Measurements from ENCODE around the gene KAZALD1.

KAZALD1 gene

DNA sequence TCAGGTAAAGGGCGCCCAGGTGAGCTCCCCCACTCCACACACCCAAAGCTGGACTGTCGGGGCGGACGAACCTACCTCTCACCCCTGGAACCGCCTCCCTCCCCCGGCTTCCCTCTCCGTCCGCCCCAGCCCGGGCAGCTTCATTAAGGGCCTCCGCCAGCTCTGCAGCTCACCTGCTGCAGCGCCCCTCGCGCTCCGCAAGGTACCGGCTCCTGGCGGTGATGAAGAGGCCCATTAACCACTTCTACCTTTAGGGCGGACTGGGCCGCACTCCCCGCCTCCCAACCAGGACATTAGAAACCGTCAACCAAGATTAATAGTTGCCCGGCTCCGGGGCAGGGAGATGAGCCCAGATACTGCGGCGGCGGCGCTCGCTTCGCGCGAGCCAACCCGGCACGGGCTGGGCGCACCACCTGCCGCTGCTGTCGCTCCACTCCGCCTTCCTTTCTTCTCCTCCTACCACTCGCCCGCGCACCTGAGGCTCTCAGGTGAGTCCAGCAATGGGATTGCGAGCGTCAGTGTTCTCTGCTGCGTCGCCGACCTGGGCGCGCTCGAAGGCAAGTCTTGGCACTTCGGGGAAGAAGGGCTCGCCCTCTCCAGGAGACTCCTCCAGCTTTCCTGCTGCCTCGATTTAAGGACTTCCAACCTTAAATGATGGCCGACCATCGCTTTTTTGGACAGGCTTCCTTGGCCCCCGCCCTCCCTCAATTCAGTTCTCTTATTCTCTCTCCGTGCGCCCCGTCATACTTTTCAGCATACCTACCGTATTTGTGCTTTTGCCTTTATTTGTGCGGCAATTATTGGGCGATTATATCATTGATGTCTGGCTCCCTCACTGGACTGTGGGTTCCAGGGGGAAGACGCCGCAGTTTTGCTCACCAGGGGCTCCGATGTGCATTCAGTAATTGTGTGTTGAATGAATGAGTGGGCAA lies 13.6 kb upstream of the KAZALD1 start:
- no peak for DNase-seq

DNA sequence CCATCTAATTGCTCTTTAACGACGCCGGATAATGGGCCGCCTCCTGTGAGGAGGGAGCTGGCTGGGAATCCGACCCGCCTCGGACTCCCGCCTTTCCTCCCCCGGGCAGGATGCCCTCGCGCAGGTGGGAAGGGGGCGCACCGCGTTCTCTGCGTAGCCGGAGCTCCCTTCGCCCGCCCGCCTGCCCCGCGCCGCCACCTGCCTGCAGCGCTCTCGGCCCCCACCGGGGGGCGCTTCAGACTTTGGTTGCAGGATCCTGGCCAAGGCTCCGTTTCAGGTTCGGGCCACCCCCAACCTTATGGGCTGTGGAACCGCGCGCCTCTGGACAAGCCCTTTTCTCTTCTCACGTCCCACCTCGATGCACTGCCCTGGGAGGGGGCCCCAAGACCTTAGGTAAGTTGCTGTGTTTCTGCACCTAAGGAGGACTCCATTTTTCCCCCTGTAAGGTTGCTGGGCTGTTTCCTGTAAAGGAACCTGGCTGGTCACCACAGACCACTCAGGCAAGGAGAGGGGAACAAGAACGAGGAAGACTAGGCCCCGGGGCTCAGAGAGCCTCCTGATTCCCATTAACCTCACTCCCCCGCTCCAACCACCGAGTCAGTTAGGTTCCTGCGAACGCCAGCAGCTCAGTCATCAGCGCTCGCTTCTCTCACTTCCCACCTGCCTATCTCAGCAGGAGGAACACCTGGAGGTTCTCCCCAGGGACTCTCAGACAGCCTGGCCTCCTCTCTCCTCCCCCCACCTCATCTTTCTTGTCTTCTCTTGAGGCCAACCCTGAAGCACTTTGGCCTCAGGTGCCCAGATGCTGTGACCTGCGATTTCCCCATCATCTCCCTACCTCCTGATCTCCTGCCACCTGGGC lies 11.3 kb upstream of the KAZALD1 start:
- DNase-seq, result peak; percentile 69

DNA sequence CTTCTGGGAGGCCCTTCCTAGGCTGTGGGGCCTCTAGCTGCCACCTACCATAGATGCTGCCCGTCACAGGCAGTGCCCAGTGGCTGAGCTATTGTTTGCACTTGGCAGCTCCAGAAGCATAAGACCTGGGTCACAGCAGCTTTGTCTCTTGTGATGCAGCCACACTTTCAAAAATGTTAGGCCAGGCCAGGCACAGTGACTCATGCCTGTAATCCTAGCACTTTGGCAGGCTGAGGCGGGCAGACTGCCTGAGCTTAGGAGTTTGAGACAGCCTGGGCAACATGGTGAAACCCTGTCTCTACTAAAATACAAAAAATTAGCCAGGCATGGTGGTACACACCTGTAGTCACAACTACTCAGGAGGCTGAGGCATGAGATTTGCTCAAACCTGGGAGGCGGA lies 9.5 kb upstream of the KAZALD1 start:
- no peak for DNase-seq

DNA sequence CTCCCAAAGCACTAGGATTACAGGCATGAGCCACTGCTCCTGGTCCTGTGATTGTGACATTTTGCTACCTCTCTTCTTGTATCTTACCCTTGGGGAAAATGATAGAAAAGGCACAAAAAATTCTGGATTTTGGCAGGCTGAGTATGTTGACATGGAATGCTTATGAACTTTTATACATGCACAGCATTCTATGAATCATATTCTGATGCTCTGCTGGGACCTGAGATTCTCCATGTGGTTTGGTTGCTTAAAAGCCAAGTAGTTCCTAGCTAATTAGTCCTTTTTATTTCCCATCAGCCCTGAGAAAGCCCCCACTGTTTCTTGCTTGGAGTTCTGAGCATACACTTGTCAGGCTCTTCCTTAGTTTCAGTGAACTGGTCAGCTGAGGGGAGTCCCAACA lies 8.3 kb upstream of the KAZALD1 start:
- DNase-seq, result no peak

DNA sequence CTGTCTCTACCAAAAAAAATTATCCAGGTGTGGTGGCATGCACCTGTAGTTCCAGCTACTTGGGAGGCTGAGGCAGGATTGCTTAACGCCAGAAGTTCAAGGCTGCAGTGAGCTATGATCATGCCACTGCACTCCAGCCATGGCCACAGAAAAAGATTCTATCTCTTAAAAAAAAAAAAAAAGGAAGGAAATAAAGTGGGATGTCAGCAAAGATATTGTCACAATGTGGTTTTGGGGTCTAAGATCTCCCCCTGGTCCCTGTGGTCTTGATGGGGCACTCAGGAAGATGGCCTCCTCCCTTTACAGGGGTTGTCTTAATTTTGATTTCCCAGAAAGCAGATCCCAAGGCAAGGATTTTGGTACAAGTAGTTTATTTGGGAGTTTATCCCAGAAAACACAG lies 7.4 kb upstream of the KAZALD1 start:
- DNase-seq, result no peak

DNA sequence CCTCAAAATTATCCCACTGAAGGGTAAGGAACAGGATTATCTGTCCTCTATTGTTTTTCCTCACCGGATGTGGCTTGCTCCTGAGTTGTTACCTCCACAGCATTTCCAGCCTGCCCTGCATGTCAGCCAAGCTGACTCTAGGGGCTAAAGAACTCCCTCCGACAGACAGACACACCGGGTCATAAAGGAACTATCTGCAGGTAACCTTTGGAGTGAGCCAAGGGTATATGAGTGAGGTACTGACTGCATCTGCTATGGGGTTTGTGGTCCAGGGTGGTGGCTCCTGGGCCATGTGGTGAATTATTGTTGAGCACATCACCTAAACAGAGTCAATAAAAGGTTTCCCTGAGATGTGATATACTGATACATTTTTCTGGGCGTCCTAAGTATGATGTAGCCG lies 6.9 kb upstream of the KAZALD1 start:
- DNase-seq, result no peak

DNA sequence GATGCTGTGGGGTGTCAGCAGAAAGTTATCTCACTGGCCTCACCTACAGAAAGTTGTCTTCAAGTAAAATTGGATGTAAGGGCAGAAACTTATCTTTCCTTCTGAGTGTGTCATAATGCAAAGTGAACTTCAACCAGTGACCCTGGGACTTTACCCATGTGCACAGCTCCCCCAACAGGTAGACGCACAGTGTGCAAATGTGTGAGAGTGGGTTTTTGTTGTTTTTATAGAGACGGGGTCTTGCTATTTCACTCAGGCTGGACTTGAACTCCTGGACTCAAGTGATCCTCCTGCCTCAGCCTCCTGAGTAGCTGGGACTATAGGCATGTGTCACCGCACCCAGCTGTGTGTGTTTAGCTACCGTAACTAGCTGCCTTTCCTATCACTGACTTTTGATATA lies 6.4 kb upstream of the KAZALD1 start:
- no peak for DNase-seq

DNA sequence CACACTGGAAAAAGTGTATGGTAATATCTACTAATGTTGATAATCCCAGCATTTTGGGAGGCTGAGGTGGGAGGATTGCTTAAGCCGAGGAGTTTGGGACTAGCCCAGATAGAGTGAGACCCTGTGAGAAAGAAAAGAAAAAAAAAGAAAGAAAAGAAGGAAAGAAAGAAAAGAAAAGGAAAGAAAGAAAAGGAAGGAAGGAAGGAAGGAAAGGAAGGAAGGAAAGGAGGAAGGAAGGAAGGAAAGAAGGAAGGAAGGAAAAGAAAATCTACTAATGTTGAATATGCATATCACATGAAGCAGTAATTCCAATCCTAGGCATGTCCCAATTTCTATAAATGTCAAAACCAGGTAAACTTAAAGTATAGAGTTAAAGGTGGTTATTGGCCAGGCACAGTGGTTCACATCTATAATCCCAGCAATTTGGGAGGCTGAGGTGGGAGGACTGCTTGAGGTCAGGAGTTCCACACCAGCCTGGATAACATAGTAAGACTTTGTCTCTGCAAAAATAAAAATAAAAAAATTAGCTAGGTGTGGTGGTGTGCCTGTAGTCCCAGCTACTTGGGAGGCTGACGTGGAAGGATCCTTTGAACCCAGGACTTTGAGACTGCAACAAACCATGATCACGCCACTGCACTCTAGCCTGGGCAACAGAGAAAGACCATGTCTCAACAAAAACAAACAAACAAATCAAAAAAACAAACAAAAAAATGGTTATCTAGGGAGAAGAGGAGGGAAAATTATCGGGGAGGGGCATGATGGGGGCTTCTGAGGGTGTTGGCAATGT lies 5.2 kb upstream of the KAZALD1 start:
- DNase-seq, result no peak

DNA sequence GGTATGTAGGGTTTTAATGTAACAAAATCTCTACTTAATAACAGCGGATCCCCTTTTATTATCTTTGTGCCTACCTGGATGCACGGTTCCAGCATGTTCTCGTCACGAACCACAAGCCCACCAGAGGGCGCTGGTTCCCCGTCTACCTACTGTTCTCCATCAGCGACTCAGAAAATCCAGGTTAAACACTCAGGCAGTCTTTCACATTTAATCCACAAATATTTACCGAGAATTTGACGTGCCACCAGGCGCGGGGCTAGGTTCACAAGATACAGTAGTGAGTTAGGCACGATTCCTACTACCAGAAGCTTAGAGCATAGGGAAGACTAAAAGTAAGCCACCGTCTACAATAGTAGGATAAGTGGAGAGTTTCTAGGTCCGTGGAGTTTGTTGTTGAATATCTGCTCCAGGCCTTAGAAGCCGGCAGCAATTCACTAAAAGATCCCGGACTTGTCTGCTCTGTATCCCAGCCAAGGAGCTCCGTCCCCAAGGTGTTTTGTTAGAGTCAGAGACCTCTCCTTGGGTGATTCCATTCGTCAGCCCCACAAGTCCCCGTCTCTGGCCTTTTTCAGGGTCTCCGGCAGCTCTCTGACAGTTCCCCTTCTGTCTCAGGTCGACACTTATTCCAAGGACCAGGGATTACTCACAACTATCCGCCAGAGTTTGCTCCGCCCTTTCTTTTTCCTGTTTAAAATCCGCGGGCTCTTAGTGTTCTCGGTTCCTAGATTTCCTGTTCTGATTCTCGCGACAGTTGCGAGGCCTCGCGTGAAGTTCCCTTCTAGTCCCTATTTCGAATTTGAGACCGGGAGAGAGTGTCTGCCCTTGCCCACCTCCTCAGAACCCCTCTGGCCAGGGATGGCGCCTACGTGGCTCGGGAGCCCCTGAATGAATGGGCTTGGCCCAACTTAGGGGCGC lies 1.5 kb upstream of the KAZALD1 start:
- DNase-seq, result peak; percentile 89

DNA sequence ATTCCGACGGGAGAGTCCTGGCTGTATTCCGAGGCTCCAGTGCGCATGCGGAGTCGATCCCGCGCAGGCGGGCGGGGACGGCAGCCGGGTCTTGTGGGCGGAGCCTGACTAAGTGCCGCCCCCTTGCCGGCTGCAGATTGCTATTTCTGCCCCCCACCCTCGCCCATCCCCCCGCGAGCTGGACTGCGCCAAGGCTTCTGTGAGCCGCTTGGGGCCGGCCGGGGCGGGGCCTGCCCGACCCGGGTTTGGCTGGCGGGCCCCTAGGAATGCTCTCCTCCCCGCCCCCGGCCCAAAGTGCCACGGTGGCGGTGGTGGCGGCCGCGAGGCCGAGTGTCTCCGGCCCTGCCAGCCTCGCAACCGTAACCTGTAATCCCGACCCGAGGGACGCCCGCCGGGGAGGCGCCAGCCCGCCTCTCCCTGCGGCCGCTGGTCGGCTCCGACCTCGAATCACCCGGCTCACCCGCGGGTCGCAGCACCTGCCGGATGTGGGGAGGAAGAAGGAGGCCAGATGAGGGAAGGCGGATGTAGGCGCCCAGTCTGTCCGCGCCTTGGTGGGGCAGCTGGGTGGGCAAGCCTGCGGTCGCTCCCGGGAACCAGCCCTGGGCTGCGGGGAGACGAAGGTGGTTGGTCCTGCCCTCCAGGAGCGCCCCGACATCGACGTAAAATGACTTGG lies 702 bp upstream of the KAZALD1 start:
- peak; percentile 88 for DNase-seq

DNA sequence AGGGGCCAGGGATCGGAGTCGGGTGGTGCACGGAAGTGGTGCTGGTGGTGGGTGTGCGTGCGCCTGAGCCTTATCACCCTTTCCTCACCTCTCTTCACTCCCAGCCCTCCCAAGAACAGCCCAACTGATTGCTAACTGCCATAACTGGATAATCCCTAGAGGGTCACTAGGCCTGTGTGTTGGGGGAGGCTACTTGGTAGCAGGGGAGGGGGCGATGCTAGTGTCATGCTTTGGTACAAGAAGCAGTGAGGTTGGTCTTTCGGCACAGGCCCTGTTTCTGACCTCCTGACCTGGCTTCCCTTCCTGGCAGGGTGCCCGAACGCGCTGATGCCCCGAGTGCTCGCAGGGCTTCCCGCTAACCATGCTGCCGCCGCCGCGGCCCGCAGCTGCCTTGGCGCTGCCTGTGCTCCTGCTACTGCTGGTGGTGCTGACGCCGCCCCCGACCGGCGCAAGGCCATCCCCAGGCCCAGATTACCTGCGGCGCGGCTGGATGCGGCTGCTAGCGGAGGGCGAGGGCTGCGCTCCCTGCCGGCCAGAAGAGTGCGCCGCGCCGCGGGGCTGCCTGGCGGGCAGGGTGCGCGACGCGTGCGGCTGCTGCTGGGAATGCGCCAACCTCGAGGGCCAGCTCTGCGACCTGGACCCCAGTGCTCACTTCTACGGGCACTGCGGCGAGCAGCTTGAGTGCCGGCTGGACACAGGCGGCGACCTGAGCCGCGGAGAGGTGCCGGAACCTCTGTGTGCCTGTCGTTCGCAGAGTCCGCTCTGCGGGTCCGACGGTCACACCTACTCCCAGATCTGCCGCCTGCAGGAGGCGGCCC lies 652 bp downstream of the KAZALD1 start:
- peak; percentile 30 for DNase-seq

DNA sequence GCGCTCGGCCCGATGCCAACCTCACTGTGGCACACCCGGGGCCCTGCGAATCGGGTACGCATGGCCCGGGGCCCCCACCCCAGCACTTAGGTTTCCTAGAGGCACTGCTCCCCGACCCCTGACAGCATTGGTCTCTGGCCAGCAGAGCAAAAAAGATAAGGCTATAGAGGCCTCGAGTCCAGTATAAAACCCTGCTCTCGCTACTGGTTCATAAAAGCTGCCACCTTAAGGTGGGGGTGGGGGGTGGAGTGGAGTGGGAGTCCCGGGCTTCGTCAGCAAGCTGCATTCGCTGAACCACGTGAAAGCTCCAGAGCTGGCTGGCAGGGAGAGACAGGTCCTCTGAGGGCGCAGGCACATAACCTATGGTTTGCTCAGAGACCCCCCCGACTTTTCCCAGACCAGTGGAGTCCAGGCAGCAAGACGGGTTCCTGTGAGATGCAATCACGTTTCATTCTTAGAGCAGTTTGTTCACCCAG lies 1.3 kb downstream of the KAZALD1 start:
- DNase-seq, result no peak

DNA sequence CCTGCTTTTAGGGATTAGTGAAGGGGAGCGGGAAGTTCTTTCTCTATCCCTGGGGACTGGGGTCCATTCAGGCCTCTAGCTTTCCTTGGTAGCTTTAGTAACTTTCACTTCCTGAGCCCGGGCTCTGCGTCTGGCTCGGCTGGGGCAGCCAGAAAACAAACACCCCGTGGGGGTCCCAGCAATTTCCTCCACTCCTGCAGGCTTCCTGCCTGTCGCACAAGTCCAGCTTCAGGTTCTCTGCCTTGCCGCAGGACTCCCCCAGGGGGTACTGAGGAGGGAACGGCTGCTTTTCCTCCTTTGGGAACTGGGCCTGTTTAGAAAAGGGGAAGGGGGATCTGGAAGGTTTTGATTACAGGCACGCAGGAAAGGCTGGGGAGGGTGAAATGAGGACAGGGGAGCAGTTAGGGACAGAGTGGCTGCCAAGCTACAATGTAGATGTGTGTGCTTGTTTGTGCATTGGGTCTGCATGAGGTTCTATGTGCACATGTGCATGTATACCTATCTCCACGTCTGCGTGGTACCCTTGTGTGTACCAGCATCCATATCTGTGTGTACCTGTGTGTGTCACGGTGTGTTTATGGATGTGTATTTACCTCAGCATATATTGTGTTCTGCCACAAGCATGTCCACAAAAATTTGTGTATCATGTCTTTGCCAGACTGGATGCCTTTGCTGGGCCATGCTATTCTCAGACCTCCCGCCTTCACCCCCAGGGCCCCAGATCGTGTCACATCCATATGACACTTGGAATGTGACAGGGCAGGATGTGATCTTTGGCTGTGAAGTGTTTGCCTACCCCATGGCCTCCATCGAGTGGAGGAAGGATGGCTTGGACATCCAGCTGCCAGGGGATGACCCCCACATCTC lies 2.0 kb downstream of the KAZALD1 start:
- no peak for DNase-seq

DNA sequence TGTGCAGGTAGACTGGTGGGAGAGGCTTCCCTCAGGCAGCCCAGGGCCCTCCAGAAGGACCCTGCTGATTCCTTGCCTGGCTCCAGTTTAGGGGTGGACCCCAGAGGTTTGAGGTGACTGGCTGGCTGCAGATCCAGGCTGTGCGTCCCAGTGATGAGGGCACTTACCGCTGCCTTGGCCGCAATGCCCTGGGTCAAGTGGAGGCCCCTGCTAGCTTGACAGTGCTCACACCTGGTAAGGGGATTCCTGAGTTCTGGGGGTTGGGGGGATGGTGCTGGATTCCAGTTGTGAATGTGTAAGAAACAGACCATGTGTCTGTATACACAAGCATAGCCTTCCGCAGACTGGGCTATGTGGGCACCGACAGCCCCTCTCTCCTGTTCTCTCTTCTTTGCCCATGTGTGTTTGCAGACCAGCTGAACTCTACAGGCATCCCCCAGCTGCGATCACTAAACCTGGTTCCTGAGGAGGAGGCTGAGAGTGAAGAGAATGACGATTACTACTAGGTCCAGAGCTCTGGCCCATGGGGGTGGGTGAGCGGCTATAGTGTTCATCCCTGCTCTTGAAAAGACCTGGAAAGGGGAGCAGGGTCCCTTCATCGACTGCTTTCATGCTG lies 2.7 kb downstream of the KAZALD1 start:
- DNase-seq, result no peak

DNA sequence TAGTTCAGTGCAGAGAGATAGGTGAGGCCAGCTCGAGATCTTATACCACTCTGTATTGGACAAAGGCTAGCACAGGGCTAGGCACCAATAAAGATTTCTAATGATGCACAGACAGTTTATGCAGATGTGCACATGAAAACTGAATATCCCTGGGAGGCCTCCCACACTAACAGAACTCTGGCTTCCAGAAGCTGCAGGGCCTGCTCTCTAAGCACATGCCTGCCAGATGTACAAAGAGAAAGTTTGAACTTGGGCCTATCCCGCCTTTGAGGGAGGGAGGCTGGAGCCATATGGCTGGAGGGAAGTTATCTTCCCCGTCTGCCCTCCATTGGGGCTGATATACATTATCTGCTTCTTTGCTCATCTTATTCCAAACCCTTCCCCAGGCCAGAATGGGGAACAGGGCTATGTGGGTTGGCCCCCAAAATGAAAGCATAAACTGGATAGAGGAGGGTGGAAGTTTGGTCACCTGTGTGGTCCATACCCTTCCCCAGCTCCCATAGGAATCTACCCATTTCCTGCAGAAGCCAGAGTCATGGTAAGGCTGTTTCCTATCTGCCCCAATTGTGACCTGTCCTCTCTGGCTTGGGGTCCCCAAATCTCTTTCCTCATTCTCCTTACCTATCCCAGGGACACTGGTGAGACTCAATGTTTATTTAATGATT lies 3.8 kb downstream of the KAZALD1 start:
- no peak for DNase-seq

DNA sequence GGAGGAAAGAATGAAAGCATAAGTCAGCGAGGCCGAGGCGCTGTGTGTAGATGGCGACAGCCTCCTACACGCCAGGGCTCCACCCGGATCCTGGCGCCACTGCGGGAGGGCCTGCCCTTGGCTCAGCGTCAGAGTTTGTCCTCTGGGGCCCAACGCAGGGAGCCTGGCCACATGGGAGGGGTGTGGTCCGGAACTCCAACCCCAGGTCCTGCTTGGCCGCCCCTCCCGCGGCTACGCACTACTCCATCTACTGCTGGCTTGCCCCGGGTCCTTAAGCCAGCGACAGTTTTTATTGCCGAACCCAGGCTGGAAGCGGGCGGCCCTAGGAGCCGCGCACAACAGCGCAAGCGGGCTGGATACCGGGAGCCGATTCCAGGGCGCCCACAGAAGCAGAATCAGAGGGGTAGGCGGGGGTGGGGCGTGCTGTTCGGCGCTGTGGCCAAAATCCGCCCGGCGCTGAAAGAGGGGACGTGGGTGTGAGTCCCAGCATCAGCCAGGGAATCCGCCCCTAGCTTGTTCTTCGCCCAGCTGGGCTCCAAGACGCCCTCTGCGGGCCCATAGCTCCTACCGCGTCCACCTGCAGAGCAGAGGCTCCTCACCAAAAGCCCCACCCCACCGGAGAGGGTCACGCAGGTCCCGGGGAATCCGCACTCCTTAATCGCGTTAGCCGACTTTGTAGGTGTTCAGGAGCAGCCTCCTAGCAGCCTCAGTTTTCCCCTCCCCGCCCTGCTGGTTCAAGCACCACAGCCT lies 4.5 kb downstream of the KAZALD1 start:
- no peak for DNase-seq

DNA sequence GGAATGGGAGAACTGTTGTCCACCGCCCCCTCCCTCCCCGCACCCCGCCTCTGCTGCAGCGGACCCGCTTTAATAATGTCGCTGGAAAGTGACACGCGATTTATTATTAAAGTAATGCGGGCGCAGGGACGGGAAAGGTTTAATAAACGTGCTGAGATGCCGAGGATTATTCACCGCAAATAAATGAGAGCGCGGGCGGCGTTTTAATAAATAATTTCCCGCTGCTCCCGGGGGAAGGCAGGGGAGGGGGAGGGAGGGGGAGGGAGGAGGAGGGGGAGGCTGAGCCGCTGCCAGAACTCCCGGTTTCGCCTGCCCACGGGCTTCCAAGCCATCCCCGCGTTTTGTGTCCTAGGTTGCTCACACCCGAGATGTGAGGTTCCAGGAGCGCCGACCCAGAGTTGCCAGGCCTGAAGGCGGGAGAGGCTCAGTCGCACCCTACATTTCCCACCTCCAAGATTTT lies 5.1 kb downstream of the KAZALD1 start:
- no peak for DNase-seq
